WERI-Rb-1 (cell line): ENCODE data around the gene ROR2.

ENCODE experiments used
- DNase-seq: peaks from one replicate; pipeline ENCODE4 v3.0.0-alpha.2; 2020
- H3K27ac ChIP-seq: fragments of 250-450 bp; sonication (Bioruptor Pico); 2 replicates; pipeline ENCODE4 v1.5.1; 2020; ENCODE audit warnings: mild to moderate bottlenecking, moderate library complexity
- H3K27me3 ChIP-seq: fragments of 250-450 bp; sonication (Bioruptor Pico); 2 replicates; pipeline ENCODE4 v1.5.1; 2021; ENCODE audit warnings: mild to moderate bottlenecking, low read depth, moderate library complexity; ENCODE audit not compliant: insufficient read depth, severe bottlenecking
- H3K36me3 ChIP-seq: fragments of 250-450 bp; sonication (Bioruptor Pico); 2 replicates; pipeline ENCODE4 v1.5.1; 2020; ENCODE audit warnings: mild to moderate bottlenecking, moderate library complexity
- H3K4me3 ChIP-seq: 2 replicates; pipeline ENCODE4 v1.5.1; 2011; ENCODE audit warnings: low read depth, mild to moderate bottlenecking, control low read depth, low read length
- H3K9me3 ChIP-seq: fragments of 250-450 bp; sonication (Bioruptor Pico); 2 replicates; pipeline ENCODE4 v1.5.1; 2021; ENCODE audit warnings: mild to moderate bottlenecking, moderate library complexity; ENCODE audit not compliant: severe bottlenecking
- TF ChIP-seq, protein P1 (sequence below): IDR thresholded peaks from 2 replicates; pipeline ENCODE4 v1.5.1; 2011; ENCODE audit warnings: low read depth, mild to moderate bottlenecking, control low read depth, inconsistent platforms, low read length

The ROR2 gene

DNA sequence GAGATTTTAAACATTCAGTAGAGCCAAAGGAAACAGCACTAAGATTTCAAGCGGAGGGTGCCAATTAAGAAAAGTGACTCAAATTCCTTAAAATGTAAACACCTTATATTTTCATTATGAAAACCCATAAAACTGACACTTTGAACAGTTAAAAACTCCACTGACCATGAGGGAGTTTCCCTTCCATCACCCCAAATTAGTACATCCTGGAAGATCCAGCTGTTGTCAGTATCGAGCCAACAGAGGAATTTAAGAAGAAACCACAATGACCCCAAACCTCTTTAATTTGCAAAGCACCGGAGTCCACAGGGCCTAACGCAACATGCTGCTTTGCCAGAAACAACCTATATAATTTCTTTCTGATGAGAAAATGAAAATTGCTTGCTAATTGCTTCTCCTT lies 41.3 kb downstream of the ROR2 start:
- H3K27me3 ChIP-seq, result no peaks in the 10 kb centered on the region
- no peak for DNase-seq
- TF ChIP-seq, protein P1, sequence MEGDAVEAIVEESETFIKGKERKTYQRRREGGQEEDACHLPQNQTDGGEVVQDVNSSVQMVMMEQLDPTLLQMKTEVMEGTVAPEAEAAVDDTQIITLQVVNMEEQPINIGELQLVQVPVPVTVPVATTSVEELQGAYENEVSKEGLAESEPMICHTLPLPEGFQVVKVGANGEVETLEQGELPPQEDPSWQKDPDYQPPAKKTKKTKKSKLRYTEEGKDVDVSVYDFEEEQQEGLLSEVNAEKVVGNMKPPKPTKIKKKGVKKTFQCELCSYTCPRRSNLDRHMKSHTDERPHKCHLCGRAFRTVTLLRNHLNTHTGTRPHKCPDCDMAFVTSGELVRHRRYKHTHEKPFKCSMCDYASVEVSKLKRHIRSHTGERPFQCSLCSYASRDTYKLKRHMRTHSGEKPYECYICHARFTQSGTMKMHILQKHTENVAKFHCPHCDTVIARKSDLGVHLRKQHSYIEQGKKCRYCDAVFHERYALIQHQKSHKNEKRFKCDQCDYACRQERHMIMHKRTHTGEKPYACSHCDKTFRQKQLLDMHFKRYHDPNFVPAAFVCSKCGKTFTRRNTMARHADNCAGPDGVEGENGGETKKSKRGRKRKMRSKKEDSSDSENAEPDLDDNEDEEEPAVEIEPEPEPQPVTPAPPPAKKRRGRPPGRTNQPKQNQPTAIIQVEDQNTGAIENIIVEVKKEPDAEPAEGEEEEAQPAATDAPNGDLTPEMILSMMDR, result no peak
- no peak overlapping the region for H3K27ac ChIP-seq
- H3K9me3 ChIP-seq, result no peaks in the 10 kb centered on the region
- H3K4me3 ChIP-seq, result no peak overlapping the region
- no peaks in the 10 kb centered on the region for H3K36me3 ChIP-seq

DNA sequence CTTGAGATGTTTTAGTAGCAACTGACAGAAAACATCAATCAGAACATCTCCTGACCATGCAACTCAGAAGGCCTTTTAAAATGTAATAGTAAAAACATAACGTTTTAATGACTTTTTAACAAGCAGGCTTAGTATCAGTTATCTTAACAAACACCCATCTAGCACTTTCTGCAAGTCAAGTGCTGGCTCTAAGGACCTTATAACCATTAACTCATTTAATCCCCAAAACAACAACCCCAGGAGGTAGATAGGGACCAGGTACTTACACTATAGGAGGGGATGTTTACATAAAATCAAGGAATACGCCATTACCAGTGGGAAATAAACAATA lies 41.8 kb downstream of the ROR2 start:
- TF ChIP-seq, protein P1, result no peak
- no peaks in the 10 kb centered on the region for H3K27me3 ChIP-seq
- DNase-seq, result no peak
- no peaks in the 10 kb centered on the region for H3K9me3 ChIP-seq
- H3K27ac ChIP-seq, result no peak overlapping the region
- H3K36me3 ChIP-seq, result no peaks in the 10 kb centered on the region
- H3K4me3 ChIP-seq, result no peak overlapping the region

DNA sequence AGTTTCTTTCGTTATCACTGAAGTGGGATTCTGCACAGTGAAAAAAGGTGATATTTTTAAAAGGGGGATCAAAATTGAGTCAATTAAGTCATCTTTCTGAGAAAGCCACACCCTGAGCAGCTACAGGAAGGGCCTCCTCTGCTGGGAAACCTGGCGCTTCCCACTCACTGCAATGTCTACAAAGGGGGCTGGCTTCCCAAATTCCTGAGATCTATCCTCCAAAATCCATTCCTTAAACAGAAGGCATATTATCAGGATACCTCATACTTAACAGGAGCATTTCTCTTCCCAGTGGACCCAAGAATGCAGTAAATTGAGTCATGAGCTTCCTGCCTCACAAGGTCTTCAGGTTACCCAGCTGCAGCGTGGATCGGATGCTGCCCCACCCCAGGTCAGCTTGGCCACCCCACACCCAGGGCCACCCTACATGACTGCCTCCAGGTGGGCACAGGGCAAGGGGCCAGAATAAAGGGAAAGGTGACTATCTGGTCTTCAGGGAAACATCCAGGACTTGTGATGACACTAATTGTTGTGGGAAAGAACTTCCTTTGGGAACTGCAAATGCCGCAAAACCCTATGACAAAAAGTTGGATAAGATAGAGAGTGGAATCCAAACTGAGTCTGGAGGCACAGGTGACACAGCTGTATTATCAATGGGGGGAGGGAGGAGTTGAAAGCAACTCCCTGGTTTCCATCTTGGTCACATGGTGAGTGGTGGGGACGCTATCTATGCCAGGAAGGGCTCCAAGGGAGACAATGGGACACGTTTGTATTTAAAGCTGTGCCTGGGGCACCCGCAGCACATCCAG lies 42.3 kb downstream of the ROR2 start:
- H3K27me3 ChIP-seq, result no peaks in the 10 kb centered on the region
- no peak overlapping the region for H3K4me3 ChIP-seq
- no peak for DNase-seq
- no peaks in the 10 kb centered on the region for H3K9me3 ChIP-seq
- H3K27ac ChIP-seq, result no peak overlapping the region
- no peaks in the 10 kb centered on the region for H3K36me3 ChIP-seq
- TF ChIP-seq, protein P1, result no peak

DNA sequence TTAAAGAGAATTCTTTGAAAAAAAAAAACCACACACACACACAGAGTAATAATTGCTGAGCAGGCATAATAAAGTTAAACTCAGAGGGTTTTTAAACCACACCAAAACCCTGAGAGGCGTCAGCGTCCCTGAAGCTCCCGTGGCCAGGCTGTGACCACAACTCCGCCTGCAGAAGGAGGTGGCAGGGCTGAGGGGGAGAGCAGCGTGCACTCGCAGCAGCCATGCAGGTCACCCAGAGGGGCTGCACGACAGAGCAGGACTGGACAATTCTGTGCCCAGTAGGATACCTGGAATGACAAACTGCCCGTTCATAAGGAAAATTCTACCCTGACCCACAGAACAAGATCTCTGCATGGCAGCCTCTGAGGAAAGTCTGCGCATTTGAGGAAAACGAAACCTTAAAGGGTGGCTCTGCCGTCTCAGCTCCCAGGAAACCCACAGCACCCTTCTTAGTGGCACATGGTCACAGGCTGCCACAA lies 44.0 kb downstream of the ROR2 start:
- no peak for DNase-seq
- H3K36me3 ChIP-seq, result no peaks in the 10 kb centered on the region
- H3K4me3 ChIP-seq, result no peak overlapping the region

GRCh38 chr9:91905237-91905650 lies 44.8 kb downstream of the ROR2 start:
- H3K9me3 ChIP-seq, result no peaks in the 10 kb centered on the region
- H3K27ac ChIP-seq, result no peak overlapping the region
- H3K27me3 ChIP-seq, result no peaks in the 10 kb centered on the region
- H3K36me3 ChIP-seq, result no peaks in the 10 kb centered on the region
- no peak for DNase-seq
- no peak overlapping the region for H3K4me3 ChIP-seq
- TF ChIP-seq, protein P1, result no peak

More for the DNA sequence above, 44.0 kb downstream of the ROR2 start:
- Histone ChIP-seq H3K9me3 (no peaks in the 10 kb centered on the region), H3K27ac (no peak overlapping the region), H3K27me3 (no peaks in the 10 kb centered on the region)
- TF ChIP-seq, protein P1, result no peak
